ENCODE measurements around the gene TCHP.

TCHP gene

GRCh38 chr12:109951751-109952150, 51.7 kb downstream of the TCHP start:
- Histone ChIP-seq H3K36me3 (peaks cover 28 to 93% (median 58%) of the 10 kb centered on the region in 3 donors), H3K4me1 (peaks cover 0 to 28% (median 13%) of the 10 kb centered on the region in 4 donors), H3K27ac (peak overlapping the region; percentile 23 to 54), H3K27me3 (no peaks in the 10 kb centered on the region), H3K9me3 (no peaks in the 10 kb centered on the region), H3K4me3 (no peak overlapping the region)
- intact Hi-C loops (cut with DNase I; ENCODE audit: low total_unique reads): no loop called here
- no peak for DNase-seq
- TF ChIP-seq CTCF (IDR thresholded peaks at IDR 0.05): no peak

GRCh38 chr12:109952160-109952858, 52.2 kb downstream of the TCHP start:
- DNase-seq: no peak
- Histone ChIP-seq H3K27ac (peak overlapping the region; percentile 23 to 54), H3K36me3 (peaks cover 28 to 93% (median 54%) of the 10 kb centered on the region in 3 donors), H3K9me3 (no peaks in the 10 kb centered on the region), H3K4me1 (peaks cover 0 to 28% (median 11%) of the 10 kb centered on the region in 4 donors), H3K27me3 (no peaks in the 10 kb centered on the region), H3K4me3 (no peak overlapping the region)
- intact Hi-C loops (cut with DNase I; ENCODE audit: low total_unique reads): no loop called here
- no peak for TF ChIP-seq CTCF (IDR thresholded peaks at IDR 0.05)

- Histone ChIP-seq H3K4me3 (no peak overlapping the region), H3K4me1 (peaks cover 0 to 28% (median 11%) of the 10 kb centered on the region in 4 donors), H3K27ac (peak overlapping the region; percentile 23 to 54), H3K36me3 (peaks cover 28 to 94% (median 52%) of the 10 kb centered on the region in 3 donors), H3K9me3 (no peaks in the 10 kb centered on the region), H3K27me3 (no peaks in the 10 kb centered on the region)
- DNase-seq: no peak
- intact Hi-C loops (cut with DNase I; ENCODE audit: low total_unique reads): no loop called here
- no peak for TF ChIP-seq CTCF (IDR thresholded peaks at IDR 0.05)
These were observed 52.8 kb downstream of the TCHP start for GRCh38 chr12:109952873-109953272.

GRCh38 chr12:109953656-109954055, 53.6 kb downstream of the TCHP start:
- peaks cover 28 to 94% (median 52%) of the 10 kb centered on the region in 3 donors for H3K36me3 ChIP-seq
- no peak overlapping the region for H3K4me3 ChIP-seq
- peak overlapping the region in 1 of 2 donors; percentile 28 for H3K27ac ChIP-seq
- no peak for TF ChIP-seq CTCF (IDR thresholded peaks at IDR 0.05)
- intact Hi-C loops (cut with DNase I; ENCODE audit: low total_unique reads): no loop called here
- no peaks in the 10 kb centered on the region for H3K27me3 ChIP-seq
- no peaks in the 10 kb centered on the region for H3K9me3 ChIP-seq
- DNase-seq: no peak
- H3K4me1 ChIP-seq: peaks cover 0 to 28% (median 11%) of the 10 kb centered on the region in 4 donors

- no peak overlapping the region for H3K4me3 ChIP-seq
- TF ChIP-seq CTCF (IDR thresholded peaks at IDR 0.05): no peak
- H3K27me3 ChIP-seq: no peaks in the 10 kb centered on the region
- H3K4me1 ChIP-seq: no peaks in the 10 kb centered on the region
- H3K36me3 ChIP-seq: peaks cover 33 to 95% (median 52%) of the 10 kb centered on the region in 3 donors
- no peak for DNase-seq
- intact Hi-C loops (cut with DNase I; ENCODE audit: low total_unique reads): no loop called here
- H3K9me3 ChIP-seq: no peaks in the 10 kb centered on the region
- H3K27ac ChIP-seq: no peak overlapping the region
These were observed 58.3 kb downstream of the TCHP start for GRCh38 chr12:109958374-109958773.
